ENCODE data around the gene HOXA10.

Gene HOXA10

DNA sequence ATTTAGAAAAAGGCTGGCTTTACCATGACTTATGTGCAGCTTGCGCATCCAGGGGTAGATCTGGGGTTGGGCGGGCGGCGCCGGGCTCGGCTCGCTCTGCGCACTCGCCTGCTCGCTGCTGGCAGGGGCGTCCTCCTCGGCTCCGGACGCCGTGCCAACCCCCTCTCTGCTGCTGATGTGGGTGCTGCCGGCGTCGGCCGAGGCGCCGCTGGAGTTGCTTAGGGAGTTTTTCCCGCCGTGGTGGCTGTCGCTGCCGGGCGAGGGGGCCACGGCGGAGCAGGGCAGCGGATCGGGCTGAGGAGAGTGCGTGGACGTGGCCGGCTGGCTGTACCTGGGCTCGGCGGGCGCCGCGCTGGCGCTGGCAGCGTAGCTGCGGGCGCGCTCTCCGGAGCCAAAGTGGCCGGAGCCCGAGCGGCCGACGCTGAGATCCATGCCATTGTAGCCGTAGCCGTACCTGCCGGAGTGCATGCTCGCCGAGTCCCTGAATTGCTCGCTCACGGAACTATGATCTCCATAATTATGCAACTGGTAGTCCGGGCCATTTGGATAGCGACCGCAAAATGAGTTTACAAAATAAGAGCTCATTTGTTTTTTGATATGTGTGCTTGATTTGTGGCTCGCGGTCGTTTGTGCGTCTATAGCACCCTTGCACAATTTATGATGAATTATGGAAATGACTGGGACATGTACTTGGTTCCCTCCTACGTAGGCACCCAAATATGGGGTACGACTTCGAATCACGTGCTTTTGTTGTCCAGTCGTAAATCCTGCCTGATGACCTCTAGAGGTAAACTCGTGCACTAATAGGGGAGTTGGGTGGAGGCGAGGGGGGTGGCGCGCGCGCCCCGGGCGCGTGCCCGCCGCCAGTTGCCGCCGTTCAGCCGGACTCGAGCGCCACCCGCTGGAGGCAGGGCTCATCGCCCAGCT lies 30.8 kb downstream of the HOXA10 start, which contains the start of gene HOXA5:
Gene HOXA5, minus strand, starts transcription at position 659 of the 927 bp plus-strand sequence. Its CDS starts 74 bp downstream, at position 585.
- DNase-seq: peak; percentile 80

DNA sequence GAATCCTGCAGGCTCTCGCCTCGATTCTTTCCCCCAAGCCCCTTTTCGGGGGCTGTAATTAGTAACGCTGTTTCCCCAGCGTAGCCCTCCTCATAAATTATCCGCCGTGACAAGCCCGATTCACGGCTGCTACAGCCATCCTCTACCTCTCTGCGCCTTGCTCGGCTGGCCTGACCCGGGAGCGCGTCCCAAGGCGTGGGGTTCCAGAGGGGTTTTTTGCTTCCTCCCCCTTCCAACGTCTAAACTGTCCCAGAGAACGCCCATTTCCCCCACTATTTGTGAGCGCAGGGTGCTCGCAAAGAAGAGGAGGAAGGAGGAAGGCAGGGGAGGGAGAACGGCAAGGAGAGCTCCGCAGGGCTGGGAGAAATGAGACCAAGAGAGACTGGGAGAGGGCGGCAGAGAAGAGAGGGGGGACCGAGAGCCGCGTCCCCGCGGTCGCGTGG lies 31.5 kb downstream of the HOXA10 start:
- DNase-seq: no peak

DNA sequence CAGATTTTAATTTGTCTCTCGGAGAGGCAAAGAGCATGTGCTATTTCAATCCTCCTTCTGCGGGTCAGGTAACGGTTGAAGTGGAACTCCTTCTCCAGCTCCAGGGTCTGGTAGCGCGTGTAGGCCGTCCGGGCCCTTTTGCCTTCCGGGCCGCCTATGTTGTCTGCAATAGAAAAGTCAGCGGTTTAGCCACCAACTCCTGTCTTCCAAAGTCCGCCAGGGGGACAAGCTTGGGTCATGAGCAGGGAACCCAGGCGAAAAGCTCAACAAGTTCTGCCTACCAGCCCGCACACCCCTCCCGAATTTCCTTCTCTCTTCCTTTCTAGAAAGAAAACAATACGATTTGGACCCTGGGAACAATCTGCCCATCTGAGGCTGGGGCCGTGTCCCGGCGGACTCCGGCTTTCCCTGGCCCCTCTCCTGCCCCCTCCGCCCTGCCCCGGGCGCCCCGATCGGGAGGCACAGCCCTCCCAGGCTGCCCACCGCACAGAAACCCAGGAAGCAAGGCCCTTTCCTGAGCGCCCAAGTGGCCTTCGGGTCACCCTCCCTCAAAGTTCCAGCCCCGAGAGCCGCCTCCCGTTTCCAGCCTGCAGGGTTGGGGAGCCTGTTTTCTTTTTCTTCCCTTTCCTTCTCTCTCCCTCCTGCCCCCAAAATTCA lies 32.1 kb downstream of the HOXA10 start:
- no peak for DNase-seq

DNA sequence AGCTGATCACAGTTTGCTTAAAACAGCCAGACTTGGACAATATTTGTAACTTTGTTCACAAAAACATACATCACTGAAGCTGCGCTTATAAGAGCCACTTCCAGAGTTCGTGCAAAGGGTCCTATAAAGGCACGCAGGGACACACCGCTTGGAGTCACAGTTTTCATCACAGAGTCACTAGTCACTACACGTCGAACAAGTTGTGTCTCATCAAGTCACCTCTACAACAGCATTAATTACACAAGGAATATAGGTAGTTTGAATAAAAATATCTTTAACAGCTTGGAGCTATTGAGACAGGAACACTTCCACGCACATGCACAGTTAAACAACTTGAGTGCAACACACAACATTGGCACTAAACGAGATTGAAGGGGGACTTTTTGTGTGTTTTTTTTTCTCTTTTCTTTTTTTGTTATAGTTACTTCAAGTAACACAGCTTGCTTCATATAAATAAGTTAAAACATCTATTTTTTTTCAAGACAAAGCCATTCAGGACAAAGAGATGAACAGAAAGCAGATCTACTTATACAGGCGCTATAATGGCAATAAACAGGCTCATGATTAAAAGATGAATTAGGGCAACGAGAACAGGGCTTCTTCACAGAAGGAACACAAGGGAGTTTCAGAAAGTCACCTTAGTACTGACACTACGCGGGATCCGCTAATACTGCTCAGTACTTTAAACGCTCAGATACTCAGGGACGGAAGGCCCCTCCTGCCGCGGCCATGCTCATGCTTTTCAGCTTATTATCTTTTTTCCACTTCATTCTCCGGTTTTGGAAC lies 32.8 kb downstream of the HOXA10 start:
- DNase-seq: no peak

DNA sequence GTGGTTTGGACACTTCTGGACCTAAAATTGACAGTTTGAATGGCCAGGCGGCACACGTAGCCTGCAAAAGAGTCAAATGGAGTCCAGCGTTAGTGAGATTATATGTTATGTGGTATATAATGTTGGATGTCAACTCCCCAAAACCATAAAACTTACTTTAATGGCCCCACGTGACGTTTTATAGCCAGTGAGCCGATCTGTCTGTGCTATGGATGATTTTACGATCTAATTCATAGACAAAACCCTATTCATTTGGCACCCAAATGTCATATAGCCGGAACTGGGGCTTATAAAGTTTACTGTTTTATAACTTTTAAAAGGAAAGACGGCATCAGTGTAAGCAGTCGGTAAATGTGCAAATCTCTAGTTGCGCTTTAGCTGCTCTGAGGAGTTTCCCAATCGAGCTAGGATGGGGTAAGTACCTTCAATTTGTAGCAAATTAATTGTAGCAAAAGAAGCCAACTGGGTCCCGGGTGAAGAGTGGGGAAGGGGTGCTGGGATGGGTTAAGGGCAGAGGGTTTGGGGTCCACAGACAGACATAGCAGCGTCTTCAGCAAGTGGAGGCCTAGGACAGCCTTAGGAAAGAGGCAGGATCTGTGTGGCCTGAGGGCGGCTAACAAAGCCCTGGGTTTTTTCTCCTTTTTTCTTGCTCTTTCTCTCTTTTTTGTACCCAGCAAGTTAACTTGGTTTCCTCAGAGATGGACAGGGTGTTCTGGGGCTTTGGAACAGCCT lies 33.8 kb downstream of the HOXA10 start:
- no peak for DNase-seq

DNA sequence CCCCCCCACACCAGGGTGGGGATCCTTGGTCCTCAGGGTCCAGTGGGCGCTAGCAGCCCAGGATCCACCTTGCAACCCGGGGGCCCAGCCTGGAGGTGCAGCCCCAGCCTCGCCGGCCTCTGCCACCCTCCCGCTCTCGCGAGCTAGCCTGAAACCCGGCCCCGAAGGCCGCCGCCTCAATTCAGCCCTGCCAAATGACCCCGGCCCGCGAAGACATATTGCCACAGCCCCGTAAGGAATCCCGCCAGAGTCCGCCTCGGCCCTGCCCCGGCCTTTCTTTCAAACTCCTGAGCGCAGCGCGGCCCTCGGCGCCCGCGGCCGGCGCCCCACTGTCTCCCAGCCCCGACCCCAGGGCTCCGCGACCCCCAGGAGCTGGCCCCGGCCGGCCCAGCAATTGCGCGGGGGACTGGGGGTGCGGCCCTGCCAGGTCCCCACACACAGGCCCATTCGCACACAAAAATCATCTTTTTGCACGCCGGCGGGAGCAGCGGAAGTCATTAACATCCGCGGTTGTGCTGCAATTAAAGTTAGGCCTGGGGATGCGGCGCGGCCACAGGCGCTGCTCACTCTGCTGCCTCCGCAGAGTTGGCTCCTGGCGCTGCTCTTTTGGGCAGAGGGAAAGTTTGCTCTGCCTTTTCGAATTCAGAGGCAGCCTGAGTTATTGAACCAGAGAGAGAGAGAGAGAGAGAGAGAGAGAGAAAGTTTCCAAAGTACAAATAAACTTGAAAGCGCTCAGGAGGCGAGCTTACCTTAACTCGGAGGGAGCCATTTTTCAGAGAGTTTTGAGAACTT lies 34.6 kb downstream of the HOXA10 start:
- DNase-seq: no peak

DNA sequence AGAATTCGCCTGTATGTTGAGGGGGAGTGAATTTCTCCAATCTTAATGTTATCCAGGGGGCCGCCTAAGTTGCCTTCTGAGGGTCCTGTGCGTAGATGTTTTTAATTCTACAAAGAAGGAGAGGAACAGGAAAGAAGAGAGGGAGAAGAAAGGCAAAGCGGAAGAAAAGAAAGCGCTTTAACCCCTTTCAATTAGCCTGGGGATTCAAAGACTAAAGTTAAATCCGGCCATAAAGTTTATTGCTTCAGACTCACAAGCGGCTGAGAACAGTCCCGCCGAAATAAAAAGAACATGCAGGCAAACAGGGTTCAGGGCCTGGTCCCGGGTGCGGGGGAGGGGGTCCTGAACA lies 35.2 kb downstream of the HOXA10 start:
- no peak for DNase-seq

DNA sequence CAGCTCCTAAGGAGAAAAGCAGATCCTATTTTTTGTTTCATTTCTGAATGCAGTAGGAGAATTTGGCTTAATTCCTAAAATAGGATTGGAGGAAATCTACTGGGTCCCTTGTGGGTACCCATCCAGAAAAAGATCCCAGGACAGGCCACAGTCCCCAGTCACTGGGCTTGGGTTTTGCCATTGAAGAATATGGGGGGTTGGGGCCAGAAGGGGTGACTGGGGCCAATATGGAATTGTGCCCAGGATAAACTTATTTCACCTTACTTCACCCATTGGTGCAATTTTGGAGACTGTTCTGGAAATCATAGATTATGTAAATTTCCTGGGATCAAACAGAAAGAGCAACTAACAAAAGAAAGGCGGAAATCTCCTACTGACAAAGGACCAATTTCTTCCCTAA lies 35.6 kb downstream of the HOXA10 start:
- DNase-seq: no peak

DNA sequence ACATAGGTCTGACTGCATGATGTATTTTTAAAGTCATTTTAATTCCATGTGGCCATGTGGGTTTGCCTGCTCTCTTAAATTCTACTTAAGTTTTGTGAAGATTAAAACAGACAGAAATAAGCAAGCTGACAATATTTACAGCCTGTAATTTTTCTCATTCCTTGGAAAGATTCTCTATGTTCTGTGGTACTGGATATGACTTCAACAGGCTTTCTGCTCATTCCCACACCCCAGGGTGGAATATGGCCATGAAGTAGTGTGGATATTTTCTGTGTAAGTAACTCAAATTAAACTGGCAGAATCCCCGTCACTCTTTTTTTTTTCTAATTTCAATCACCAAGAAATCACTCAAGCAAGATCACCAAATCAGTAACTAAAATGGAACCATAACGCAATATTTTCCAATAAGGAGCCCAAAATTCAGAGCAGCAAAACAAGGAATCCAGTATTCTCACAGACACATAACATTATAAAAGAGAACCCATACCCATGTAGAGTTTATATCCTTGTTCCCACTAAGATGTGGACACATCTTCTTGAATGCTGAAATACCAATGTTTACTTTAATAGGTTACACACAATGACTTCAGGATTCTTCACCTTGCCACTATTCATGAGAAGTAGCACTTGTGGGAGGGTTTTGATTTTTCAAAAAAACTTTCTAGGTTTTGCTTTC lies 36.3 kb downstream of the HOXA10 start:
- DNase-seq: no peak

DNA sequence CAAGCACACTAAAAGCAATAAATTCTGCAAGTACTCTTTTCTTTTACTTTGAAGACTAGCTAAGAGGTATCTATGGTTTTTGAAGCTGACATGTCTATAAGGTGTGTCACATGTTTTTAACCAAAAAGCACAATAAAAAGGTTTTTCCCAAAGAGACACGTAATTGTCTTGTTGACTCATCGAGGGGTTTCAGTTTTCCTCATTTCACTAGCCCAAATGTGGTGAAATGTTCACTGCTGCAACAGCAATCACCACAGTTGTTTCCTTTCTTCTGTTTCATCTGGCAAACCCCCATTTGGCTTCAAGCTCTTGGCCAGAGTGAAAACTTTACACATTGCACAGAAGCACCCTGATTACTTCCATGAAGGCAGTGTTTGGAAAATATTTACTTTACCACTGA lies 39.7 kb downstream of the HOXA10 start:
- no peak for DNase-seq

DNA sequence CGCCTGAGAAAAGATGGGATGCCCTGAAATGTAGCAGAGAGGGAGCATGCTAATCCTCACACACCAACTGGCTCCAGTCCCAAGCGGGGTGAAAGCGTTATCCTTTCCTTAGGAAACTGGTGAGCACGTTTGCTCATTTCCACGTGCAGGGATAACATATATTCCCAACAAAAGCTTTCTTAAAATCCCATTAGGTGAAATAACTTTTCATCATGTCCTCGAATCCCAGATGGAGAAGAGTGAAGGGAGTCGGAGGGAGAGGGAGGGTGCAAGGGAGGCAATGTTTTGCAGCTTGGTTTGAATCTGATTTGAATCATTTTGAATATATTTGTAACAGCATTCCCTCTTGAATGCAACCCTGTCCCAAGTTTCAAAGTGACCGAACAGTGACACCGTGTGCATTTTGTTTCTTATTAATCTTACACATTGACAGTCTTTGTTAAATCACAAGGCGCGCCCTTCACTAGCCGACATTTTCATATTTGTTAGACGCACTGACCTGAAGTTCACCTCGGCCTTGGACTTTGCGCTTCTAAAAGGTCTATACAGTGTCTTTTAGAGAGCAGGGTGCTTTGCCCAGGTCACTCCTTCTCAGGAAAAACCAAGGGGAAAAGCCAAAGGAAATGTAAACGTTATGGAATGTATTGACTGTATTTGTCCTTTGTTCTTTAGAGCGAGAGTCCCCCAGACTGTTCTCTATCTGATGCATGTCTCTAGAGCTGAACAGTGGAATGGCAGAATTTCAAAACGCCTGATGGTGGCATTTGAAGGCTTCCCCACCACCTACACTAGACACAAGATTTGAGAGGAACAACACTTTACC lies 40.5 kb downstream of the HOXA10 start:
- peak; percentile 63 for DNase-seq

DNA sequence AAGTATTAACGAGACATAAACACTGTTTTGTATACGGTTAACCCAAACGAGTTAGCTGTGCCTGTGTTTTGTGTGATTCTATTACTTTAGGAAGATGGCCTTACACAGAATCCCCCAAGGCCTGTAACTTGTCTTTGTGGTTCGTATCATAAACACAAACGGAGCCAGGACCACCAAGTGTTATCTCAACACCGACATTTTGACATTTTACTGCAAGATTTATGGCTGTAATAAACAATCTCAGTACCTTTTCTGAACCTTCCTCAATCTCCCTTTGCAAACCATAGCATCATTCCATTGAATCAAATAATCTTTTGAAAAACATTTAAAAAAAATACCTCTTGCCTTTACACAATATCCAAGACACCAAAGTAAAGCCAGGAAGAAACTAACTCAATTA lies 41.1 kb downstream of the HOXA10 start:
- no peak for DNase-seq

DNA sequence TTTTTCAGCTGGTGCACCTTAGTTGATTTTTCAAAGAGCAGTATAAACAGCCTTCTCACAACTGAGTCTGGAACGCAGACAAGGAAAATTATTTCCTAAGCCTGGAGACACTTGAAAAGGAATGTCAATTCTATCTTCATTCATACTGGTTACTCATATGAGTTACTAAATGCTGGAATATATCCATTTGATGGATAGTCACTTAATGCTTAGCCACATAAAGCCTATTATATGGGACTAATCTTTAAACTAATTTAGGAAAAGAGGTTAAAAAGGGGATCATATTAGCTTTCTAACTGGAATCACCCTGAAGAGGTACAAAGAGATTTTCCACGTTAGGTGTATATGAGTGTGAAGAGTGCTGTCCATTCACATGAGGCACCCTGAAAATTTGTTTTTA lies 41.9 kb downstream of the HOXA10 start:
- peak; percentile 32 for DNase-seq

DNA sequence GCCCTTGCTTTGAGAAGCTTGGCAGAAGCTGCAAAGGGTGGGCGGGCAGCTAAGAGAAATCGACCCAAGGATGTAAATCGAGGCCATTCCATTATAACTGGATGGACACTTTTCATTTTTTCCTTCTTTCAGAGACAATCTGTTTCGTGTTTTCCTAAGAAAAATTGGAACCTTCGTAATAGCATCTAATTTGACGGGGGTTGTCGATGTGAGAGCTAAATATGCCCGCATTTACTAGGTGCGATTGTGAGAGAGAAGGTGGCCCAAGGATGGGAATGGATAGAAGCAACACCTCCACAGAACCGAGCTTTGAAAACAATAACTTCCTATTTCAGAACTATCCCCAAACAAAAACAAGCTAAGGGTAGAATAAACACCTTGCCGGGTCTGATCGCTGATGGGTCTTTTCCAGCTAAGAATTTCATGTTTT lies 42.7 kb downstream of the HOXA10 start:
- no peak for DNase-seq

DNA sequence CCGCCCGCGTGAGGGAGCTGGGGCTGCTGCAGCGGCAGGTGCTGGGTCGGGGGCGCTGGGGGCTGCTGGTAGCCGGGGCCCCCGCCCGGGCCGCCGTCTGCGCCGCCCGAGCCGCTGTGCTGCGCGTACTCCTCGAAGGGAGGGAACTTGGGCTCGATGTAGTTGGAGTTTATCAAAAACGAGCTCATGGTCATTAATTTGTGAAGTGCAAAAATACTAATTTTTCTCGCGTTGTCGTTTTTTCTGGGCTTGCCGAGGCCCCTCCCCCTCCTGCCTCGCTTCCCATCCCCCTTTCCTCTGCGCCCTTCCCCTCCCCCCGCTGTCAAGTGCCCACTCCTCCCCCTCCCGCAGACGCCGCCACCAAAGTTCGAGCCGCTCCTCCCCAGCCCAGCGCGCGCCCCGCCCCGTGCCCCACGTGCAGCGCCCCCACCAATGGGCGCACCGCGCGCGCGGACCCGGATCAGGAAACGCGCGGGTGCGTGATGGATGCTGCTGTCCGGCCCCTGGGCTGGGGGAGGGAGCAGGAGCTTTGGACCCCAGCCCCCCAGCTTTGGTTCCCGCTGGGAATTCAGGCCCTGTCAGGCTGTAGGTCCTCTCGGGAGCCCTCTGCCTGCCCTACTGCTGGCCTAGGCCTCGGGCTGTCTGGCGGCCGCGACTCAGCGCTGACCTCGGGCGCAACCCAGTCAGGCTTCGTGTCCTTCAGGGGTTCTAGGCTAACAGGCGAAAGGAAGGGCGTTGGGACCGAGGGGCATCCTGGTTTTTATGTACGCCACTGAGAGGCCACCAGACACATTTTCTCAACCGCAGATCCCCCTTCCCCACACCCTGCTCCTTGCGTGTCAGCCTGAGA lies 43.4 kb downstream of the HOXA10 start, which contains the start of gene HOXA4:
Gene HOXA4, minus strand, starts transcription at position 218 of the 850 bp plus-strand sequence. Its CDS starts 24 bp downstream, at position 194.
- DNase-seq: peak; percentile 90

DNA sequence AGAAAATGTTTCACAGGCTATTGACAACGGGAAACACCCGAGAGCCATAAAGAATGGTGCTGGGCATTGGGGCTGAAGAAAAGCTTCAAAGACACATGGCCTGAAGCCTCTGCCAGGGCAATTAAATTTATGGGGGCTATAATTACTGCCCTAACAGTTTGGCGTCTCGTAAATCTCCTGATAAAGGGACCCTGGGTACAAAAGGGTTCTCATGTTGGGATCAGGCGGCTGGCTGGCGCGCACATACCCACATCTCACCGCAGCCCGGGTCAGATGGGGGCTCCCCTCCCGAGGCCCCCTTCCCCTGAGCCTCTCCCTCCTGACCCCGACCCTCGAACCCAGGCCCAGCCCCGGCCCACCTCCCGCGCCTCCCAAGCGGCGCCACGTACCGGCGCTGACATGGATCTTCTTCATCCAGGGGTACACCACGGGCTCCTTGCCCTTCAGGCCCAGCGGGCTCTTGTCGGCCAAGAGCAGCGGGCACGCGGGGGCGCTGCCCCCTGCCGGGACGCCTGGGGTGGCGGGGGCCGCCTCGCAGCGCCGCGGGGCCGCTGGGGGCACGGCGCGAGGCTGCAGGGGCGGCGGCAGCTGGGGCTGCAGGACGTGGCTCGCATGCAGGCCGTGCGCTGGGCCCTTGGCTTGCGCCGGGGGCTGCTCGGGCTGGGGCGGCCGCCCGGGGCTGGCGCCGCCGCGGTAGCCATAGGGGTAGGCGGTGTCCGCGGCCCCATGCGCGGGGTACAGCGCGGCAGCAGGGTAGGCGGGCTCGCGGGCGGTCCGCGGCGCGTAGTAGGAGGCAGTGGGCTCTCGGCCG lies 44.2 kb downstream of the HOXA10 start:
- no peak for DNase-seq

DNA sequence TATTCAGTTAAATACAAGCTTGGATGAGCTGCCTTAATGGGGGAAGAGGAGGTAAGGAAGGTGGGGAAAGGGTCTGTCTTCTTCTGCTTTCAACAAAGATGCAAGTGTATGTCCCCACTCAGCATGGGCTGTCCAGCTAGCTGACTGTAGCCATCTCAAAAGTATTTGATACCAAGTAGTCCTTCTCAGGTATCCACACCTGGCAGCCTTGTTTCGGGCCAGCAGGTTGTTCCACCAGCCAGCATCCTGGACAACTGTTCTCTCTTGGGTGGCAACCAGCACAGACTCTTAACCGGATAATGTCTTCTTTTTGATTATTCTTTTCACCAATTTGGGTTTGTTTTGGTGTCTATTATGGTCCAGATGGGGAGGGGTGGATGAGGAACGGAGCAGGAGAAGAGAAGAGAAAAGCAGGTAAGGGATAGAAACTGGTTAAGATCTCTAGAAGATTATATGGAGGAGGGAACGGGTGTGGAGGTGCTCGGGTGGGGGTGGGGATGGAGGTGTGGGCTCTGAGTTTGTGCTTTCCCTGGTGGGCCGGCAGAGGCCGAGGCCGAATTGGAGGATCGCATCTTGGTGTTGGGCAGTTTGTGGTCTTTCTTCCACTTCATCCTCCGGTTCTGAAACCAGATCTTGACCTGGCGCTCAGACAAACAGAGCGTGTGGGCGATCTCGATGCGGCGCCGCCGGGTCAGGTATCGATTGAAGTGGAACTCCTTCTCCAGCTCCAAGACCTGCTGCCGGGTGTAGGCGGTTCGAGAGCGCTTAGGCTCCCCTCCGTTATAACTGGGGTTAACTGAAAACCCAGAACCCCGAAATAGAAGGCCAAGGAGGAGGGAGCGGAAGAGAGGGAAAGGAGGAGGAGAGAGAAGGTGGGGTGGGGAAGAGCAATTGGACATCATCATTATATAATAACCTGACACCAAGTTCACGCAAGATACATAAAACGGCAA lies 45.1 kb downstream of the HOXA10 start:
- DNase-seq: no peak

All from NCI-H82 (cell line).